Measurements from ENCODE around the gene KRT10.
"Not testable (repeated sequence)": the region's sequence is repeated elsewhere in the genome, so short reads cannot be mapped to it uniquely, and the experiment has no call there.

DNA sequence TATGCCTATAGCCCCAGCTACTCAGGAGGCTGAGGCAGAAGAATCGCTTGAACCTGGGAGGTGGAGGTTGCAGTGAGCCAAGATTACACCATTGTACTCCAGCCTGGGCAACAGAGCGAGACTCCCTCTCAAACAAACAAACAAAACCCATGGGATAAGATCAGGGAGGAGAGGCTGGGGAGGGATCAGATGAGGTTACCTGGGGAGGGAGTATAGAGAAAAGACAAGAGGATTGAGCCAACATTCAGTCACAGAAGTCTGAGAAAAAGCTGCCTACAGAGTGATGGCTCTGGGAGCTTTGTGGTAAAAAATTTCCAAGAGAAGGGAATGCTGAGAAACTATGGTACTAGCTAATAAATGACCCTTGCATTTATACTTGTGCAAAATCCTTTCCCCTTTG is 36.3 kb upstream of the KRT10 start:
- not testable (repeated sequence) for TF ChIP-seq CEBPB (tag; IDR thresholded peaks at IDR 0.05); ZNF764 (CRISPR knock-in tag; IDR thresholded peaks at IDR 0.05; ENCODE audit: low read depth); GABPA (tag; conservative IDR thresholded peaks at IDR 0.05; ENCODE audit: low read depth); NR0B1 (IDR thresholded peaks at IDR 0.05; ENCODE audit: partially characterized antibody); ZNF830 (CRISPR knock-in tag; IDR thresholded peaks at IDR 0.05); ZC3H8 (IDR thresholded peaks at IDR 0.05); CTCF (IDR thresholded peaks at IDR 0.05 in 2 of 3, conservative IDR thresholded peaks at IDR 0.05 in 1 of 3; ENCODE audit: insufficient read depth in 2 of 3, low read depth in 1 of 3, low read length in 3 of 3); ZNF121 (CRISPR knock-in tag; conservative IDR thresholded peaks at IDR 0.05); ZNF57 (CRISPR knock-in tag; IDR thresholded peaks at IDR 0.05); ZNF24 (IDR thresholded peaks at IDR 0.05); SMAD2 (IDR thresholded peaks at IDR 0.05; ENCODE audit: low read depth, low read length); SMC3 (conservative IDR thresholded peaks at IDR 0.05; ENCODE audit: insufficient read depth, low read depth, low read length); LARP7 (IDR thresholded peaks at IDR 0.05)
